Breast epithelium (tissue), 3 donors: Measurements from ENCODE around the gene FNDC3A.

Source experiments
- POLR2A ChIP-seq: fragments of 450-650 bp; IDR thresholded peaks from one replicate; pipeline ENCODE4 v1.6.1; 2016; ENCODE audit warnings: antibody characterized with exemption, mild to moderate bottlenecking, moderate library complexity
- POLR2AphosphoS5 ChIP-seq, 3 donors: sonication (generic); formaldehyde crosslinking; IDR thresholded peaks; one replicate each; pipeline ENCODE4 v1.6.1; 2017; ENCODE audit warnings: antibody characterized with exemption in 3 of 3
- TF ChIP-seq, protein P1 (sequence below), 3 donors: fragments of 450-650 bp; IDR thresholded peaks; one replicate each; pipeline ENCODE4 v1.5.1; 2016 to 2017; ENCODE audit warnings: antibody characterized with exemption in 3 of 3, mild to moderate bottlenecking in 3 of 3, moderate library complexity in 3 of 3

DNA sequence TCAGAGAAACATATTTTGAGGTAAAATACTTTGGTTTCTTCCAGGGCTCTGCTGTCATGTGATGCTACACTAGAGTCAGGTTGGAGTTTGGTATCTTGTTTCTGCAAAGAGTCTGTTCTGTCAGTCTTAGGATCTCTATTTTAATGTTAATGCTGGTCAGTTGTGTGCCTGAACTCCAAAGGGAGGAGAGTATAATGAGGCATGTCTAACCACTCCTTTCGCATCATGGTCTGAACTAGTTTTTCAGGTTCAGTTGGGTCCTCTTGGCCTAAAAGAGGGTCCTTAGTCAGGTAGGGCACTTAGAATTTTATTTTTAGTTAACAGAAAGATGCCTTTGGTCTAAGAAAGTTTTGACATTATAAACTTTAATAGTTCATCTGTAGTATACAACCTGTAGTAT lies 78.2 kb downstream of the FNDC3A start:
- TF ChIP-seq POLR2A, result no peak
- TF ChIP-seq, protein P1, sequence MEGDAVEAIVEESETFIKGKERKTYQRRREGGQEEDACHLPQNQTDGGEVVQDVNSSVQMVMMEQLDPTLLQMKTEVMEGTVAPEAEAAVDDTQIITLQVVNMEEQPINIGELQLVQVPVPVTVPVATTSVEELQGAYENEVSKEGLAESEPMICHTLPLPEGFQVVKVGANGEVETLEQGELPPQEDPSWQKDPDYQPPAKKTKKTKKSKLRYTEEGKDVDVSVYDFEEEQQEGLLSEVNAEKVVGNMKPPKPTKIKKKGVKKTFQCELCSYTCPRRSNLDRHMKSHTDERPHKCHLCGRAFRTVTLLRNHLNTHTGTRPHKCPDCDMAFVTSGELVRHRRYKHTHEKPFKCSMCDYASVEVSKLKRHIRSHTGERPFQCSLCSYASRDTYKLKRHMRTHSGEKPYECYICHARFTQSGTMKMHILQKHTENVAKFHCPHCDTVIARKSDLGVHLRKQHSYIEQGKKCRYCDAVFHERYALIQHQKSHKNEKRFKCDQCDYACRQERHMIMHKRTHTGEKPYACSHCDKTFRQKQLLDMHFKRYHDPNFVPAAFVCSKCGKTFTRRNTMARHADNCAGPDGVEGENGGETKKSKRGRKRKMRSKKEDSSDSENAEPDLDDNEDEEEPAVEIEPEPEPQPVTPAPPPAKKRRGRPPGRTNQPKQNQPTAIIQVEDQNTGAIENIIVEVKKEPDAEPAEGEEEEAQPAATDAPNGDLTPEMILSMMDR (IDR thresholded peaks at IDR 0.05), result no peak
- no peak for TF ChIP-seq POLR2AphosphoS5 (IDR thresholded peaks at IDR 0.05)
